NK-92 (cell line): ENCODE results near the gene PDCD6IP.
"Not testable (repeated sequence)": the region's sequence is repeated elsewhere in the genome, so short reads cannot be mapped to it uniquely, and the experiment has no call there.

ENCODE experiments used
- DNase-seq: peaks from one replicate; lab custom pipeline; 2025; ENCODE audit not compliant: unreplicated experiment; lab: John Stamatoyannopoulos, UW

Gene PDCD6IP

GRCh38 chr3:33848624-33849347 lies 50.4 kb downstream of the PDCD6IP start:
- no peak for DNase-seq

GRCh38 chr3:33850599-33850998 lies 52.2 kb downstream of the PDCD6IP start:
- not testable (repeated sequence) for DNase-seq

GRCh38 chr3:33855407-33855806 lies 57.0 kb downstream of the PDCD6IP start:
- not testable (repeated sequence) for DNase-seq

GRCh38 chr3:33855884-33856546 lies 57.6 kb downstream of the PDCD6IP start:
- DNase-seq = no peak

GRCh38 chr3:33857701-33858100 lies 59.3 kb downstream of the PDCD6IP start:
- not testable (repeated sequence) for DNase-seq

GRCh38 chr3:33858131-33858530 lies 59.7 kb downstream of the PDCD6IP start:
- DNase-seq = no peak

GRCh38 chr3:33860373-33861050 lies 62.1 kb downstream of the PDCD6IP start:
- DNase-seq = no peak

- DNase-seq = no peak
Measured at GRCh38 chr3:33865133-33865532, 66.7 kb downstream of the PDCD6IP start.

GRCh38 chr3:33868309-33868708 lies 69.9 kb downstream of the PDCD6IP start:
- no peak for DNase-seq

GRCh38 chr3:33869977-33870376 lies 71.5 kb downstream of the PDCD6IP start:
- DNase-seq = no peak

GRCh38 chr3:33874815-33875214 lies 76.4 kb downstream of the PDCD6IP start:
- no peak for DNase-seq

- no peak for DNase-seq
Measured at GRCh38 chr3:33875680-33876079, 77.2 kb downstream of the PDCD6IP start.

- DNase-seq = no peak
Measured at GRCh38 chr3:33877187-33877586, 78.8 kb downstream of the PDCD6IP start.

GRCh38 chr3:33879540-33879939 lies 81.1 kb downstream of the PDCD6IP start:
- DNase-seq = no peak

GRCh38 chr3:33881156-33882064 lies 83.0 kb downstream of the PDCD6IP start:
- no peak for DNase-seq

- DNase-seq = no peak
Measured at GRCh38 chr3:33882296-33882695, 83.9 kb downstream of the PDCD6IP start.

GRCh38 chr3:33883538-33883950 lies 85.1 kb downstream of the PDCD6IP start:
- no peak for DNase-seq

GRCh38 chr3:33883951-33884561 lies 85.6 kb downstream of the PDCD6IP start:
- DNase-seq = no peak

- no peak for DNase-seq
Measured at GRCh38 chr3:33884701-33885100, 86.3 kb downstream of the PDCD6IP start.

- no peak for DNase-seq
Measured at GRCh38 chr3:33885496-33885895, 87.1 kb downstream of the PDCD6IP start.

GRCh38 chr3:33886015-33886414 lies 87.6 kb downstream of the PDCD6IP start:
- no peak for DNase-seq
